HG03521 (cell line): ENCODE data around the gene RAD9A.

Experiments
- ATAC-seq: cut with Tn5 transposase; IDR thresholded peaks from one replicate; pipeline ENCODE4 v1.9.1; 2021; ENCODE audit warnings: mild to moderate bottlenecking, moderate library complexity; ENCODE audit not compliant: unreplicated experiment

The RAD9A gene

DNA sequence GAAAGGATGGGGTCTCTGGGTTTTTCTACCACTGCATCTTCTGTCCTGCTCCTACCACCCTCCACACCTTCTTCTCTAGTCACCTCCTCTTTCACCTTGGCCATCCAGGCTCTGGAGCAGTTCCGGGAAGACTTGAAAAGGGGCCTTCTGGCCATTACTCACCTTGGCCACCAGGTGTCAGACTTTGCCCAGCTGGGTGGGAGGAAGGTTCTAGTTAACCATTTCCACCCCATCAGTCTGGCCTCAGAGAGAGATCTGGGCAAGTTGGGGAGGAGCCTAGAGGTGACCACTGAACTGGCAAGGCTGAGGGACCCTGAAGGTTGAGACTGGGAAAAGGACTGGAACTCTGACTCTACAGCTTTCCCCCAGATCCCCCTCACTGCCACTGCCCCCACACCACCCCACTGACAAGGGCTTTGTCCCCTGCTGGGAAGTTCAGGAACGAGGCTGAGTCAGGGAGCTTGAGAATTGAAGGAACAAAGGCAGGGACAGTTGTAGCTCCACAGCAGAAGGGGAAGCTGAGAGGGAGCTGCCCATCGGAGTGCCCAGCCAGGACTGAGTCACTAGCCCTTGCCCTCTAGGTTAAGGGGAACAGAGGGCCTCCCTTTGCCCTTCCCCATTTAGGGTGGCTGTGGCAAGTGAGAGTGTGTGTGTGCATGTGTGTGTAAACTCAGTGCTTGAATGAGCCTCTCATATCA lies 34.8 kb upstream of the RAD9A start:
- ATAC-seq: no peak

DNA sequence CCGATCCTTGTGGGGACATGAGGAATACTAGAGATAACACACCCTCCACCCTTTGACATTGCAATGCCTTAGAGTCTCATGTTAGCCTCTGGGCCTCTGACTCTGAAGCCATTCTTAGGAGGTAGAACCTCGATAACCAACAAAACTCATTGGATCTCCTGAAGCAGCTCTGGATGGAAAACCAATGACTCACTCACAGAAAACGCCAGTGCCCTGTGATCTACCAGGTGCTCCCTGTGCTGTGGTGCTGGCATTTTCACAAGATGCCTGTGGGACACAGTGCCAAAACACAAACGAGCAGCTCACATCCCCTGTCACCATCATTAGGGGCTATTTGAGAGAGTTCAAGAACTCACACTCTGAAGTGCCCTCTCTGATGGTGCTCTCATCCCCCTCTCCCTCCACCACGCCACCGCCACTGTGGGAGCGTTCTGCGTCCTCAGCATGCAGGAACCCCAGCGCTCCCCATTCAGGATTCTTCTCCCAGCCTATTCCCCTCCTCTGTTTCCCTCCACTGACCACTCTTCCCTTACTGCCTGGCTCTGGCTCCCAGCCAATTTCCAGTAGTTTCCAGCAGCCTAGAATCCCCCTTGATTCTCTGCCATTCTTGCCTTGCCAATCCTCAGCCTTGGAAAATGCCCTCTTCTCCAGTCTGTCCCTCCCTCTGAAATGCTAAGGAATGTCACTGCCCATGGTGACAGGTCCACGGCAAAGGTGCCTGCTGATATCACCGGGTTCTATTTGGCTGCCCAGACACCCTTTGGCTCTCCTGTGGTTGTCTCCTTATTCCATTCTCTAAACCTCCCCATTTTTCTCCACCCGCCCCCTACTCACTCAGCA lies 33.7 kb upstream of the RAD9A start:
- ATAC-seq: no peak

- ATAC-seq: no peak
Observed at GRCh38 chr11:67364169-67364568, 27.6 kb upstream of the RAD9A start.

DNA sequence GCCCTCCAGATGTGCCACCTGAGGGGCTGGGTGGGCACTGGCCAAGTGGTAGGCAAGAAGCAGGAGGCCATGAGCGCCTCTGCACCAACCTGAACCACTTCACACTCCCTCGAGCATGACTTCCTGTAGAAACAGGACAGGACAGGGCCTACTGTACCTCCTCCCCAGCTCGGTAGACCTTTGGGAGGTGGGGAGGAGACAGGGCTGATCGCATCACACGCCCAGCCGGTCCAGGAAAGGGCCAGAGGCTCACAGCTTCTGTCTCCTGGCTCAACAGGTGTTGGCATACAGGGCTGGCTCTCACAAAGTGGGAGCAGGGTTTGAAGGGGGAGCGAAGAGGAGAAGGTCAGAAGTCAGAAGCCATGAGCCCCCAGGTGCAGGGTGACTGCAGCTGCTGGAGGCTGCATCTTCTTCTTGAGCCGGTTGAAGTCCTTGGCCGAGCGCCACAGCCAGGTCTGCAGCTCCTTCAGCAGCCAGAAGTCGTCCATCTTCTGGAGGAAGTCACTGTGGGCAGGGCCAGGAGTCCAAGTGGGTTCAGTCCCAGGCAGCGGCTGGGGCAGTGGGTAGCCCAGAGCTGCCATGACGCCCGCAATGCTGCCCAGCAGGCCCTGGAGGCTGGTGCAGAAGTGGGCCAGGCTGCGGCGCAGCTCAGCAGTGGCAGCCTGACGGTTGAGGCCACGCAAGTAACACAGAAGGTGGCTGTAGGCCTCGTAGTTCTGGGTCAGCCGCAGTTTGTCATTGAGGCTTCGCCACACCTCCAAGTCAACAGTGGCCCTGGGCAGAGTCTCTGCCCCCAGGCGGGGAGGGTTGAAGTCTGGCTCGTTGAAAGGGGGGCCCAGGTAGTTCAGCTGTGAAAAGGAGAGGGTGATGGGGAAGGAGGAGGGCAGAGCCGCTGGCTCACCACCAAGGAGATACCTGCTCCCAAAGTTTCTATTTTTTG lies 26.7 kb upstream of the RAD9A start:
- no peak for ATAC-seq

DNA sequence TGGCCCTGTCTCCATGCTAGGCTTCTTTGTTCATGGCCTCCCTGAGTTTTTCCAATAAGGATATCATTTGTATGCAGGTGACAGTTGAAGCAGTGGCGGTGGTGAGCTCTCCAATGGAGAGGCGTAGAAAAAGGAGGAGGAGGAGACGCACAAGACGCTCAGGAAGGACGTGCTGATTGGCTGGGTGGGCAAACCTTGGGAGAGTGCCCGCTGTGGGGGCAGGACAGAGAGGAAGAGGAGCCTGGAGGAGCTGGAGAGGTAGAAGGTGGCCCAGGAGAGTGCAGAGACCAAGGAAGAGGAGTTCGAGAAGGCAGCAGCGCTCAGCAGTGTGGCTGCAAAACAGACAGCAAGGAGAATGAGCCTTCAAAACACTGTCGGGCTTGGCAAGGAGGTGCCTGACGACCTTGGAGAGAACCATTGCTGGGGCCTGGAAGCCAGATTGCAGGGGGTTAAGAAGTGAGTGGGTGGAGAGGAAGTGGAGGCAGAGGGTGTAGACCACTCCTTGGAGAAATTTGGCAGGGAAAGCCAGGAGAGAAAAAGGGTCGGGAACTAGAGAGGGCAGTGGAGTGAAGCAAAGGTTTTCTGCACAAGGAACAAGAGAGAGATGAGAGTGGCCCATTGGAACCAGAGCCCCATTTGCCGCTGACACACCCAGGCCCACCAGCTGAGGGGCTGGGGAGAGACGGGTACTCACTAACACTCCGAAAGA lies 25.9 kb upstream of the RAD9A start:
- no peak for ATAC-seq

GRCh38 chr11:67366546-67366945 lies 25.2 kb upstream of the RAD9A start:
- ATAC-seq: no peak

DNA sequence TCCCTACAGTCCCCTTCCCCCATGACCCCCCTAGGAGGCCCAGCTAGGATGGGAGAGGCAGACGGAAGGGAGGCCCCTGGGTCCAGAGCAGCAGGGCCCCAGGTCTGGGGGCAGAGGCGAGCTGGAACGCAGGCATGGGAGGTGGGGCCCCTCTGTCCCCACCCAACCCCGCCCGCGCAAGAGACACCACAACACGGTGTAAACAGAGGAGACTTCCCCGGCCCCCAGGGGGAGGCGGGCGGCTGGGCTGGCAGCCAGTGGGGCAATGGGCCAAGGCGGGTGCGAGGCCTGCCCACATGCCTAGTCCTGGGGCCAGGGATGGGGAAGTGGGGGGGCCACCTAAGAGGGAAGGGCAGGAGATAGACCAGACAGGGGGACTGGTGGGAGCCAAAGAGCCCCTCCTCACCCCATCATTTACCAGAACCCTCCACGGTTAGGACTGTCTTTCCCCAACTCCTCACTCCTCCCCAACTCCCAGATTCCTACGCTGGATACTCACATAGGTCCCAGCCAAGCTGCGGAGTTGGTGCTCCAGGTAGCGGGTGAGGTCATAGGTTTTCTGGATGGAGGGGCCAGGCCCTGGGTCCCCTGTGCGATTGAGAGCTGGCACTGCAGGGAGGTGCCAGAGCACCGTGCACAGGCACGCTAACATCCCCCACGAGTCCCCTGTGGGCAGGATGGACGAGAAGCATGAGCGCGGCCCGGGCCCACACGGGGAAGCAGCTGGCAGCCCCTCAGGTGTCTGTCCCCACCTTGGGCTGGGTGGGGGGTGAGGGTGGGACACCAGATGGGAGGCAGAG lies 24.6 kb upstream of the RAD9A start:
- no peak for ATAC-seq

DNA sequence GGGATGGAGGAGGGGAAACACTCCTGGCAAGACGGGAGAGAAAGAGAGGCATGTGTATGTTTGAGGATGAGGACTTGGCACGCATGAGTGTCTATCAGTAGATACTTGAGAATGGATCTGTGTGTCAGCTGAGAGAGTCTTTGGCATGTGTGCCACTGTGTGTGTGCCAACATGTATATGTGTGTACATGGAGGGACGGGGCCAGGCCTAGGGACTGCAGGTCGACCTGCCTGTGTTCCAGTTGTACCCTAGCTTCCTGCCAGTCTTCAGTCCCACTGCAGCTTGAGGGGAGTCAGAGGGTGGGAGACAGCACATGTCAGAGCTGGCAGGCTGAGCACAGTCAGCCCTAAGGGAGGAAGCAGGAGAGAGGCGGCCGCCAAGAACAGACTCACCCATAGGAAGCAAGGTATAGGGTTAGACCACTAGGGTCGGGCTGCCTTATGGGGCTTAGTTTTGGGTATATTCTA lies 24.0 kb upstream of the RAD9A start:
- no peak for ATAC-seq

- ATAC-seq: no peak
Observed at GRCh38 chr11:67368621-67369020, 23.2 kb upstream of the RAD9A start.

DNA sequence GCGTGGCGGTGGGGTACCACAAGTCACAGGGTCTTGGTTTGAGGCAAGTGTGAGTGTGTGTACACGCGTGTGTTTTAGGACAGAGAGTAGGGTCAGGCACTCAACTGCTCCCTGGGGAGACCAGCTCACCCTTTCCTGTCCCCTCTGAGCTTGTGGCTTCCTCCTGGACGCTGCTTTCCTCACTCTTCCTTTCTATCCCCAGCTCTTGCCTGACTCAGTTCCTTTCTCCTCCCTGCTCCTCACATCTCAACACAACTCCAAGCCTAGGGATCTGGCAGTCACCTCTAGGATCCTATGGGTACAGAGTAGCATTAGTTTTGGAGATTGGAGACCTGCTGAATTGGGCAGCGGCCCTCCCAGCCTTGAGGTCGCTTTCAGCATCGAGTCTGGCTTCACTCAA lies 22.5 kb upstream of the RAD9A start:
- ATAC-seq: no peak

DNA sequence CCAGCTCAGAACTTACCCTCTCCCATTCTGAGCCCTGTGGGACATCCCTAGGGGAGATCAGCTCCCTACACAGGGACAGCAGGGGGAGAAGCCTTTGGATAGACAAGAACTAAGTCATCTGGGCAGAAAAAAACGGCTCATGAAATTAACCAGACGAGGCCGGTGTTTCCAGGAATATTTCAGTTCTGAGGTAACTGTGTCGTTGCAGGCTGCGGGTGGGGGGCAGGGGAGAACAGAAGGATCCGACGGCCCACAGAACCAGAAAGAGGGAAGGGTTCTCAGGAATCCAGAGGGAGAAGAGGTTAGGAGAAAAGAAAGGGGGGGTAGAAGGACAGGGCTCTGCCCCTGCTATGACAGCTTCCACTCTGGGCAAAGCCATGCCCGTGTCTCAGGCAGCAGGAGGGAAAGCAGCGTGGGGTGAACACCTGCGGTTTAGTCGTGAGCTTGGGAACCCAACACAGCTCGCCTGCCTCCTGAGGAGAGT lies 21.9 kb upstream of the RAD9A start:
- no peak for ATAC-seq

DNA sequence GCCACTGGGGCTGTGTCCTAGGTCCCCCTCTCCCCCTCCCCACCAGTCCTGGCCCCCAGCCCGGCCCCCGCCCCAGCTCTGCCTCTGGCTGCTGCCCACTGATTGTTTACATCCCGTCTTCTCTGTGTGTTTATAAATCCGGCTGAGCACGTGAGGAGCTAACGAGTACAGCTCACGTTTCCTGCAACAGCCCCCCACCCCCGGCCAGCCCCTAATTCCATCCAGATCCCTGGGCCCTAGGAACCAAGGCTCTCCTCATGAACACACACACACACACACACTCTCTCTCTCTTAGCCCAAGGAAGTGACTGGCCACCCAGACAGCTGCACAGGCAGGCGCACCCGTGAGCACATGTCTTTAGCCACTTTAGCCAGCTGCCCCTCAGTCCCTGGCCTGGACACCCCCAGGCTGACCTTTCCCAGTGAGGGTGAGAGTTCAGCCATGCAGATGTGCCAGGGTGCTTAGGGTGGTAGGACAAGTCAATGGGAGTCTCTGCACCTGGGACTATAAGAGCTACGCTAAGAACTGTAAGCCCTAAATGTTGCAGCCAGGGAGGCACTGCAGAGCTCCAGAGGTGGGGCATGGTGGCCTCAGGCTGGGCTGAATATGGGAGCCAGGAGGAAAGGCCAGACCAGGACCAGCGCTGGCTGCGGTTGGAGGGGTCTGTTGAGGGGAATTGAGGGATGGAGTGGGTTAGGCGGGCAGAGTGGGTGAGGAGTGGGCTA lies 21.3 kb upstream of the RAD9A start:
- no peak for ATAC-seq

GRCh38 chr11:67371189-67371910 lies 20.4 kb upstream of the RAD9A start:
- ATAC-seq: no peak

DNA sequence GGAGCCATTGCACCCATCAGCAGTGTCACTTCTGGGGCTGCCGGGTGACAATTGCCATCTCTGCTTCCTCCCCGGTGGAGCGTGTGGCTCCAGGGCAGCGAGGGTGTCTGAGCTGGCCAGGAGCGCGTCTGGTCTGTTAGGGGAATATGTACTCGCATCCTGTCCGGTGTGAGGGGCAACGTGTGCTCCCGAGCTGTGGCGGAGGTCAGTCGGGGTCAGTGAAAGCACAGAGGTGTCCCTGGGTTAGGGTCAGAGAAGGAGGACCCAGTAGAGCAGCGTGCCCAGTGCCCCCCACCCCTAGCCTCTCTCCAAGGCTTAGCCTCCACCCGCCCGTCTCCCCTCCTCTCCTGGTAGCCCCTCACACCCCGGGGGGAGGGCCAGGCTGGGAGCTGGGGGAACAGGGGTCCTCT lies 19.9 kb upstream of the RAD9A start:
- no peak for ATAC-seq

- ATAC-seq: no peak
Observed at GRCh38 chr11:67372321-67372992, 19.3 kb upstream of the RAD9A start.

DNA sequence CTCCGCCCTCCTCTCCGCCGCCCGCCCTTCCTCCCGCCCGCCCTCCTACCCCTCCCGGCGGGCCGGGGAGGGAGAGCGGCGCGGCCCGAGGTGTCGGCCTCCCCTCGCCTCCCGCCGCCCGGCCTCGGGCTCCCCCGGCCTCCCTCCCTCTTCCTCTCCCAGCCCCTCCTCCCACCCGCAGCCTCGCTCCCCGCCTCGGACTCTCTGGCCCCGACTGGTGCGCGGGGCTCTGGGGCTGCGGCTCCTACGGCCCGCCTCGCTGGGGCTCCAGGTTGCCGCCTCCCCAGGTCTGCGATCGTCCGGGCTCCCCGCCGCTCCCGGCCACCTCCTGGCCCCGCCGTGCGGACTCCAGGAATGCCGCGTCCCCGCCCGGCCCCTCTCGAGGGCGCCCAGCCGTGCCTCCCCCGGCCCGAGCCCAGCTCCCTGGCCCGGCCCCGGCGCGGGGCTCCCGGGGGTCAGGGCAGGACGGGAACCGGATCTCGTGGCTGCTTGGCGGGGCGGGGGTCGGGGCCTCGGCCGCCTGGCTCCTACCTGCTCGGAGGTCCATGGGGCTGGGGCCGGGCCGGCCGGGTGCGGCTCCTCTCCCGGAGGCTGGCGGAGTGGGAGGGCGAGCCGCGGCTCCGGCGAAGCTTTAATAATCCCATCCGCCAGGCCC lies 18.7 kb upstream of the RAD9A start, which contains the start of gene CLCF1:
CLCF1 (minus strand) TSS at position 606 of the 655 bp plus-strand sequence; CDS start at position 547, 59 bp downstream.
- no peak for ATAC-seq
